Panc1 (cell line): ENCODE results near the gene MAMSTR.

Source experiments
- CTCF ChIP-seq: fragments of 450-650 bp; IDR thresholded peaks from 2 replicates; pipeline ENCODE4 v1.5.1; 2017; ENCODE audit warnings: mild to moderate bottlenecking
- POLR2AphosphoS5 ChIP-seq: IDR thresholded peaks from 2 replicates; pipeline ENCODE4 v1.6.1; 2012; ENCODE audit warnings: mild to moderate bottlenecking, low read depth, low read length, moderate library complexity
- SIN3A ChIP-seq: IDR thresholded peaks from 2 replicates; pipeline ENCODE4 v1.6.1; 2012; ENCODE audit warnings: low read depth, mild to moderate bottlenecking, low read length, moderate library complexity, borderline replicate concordance; ENCODE audit not compliant: insufficient read depth
- TCF7L2 ChIP-seq: IDR thresholded peaks from 2 replicates; pipeline ENCODE4 v1.6.1; 2011; ENCODE audit warnings: mild to moderate bottlenecking, low read depth, low read length, inconsistent platforms

- no peak for TF ChIP-seq CTCF
- TF ChIP-seq SIN3A = no peak
- no peak for TF ChIP-seq TCF7L2
- TF ChIP-seq POLR2AphosphoS5 = no peak
These were observed 26.6 kb upstream of the MAMSTR start for GRCh38 chr19:48746110-48746509.
